Skin epidermis (tissue), 12 donors: ENCODE measurements around the gene PACSIN2.

Experiments
- H3K27ac ChIP-seq, 21 experiments: fragments of 200-600 bp; sonication (generic) in 11 of 21; one replicate each; pipeline ENCODE4 v1.5.0; 2020; ENCODE audit warnings: mild to moderate bottlenecking in 3 of 21, inconsistent platforms in 2 of 21, moderate library complexity in 2 of 21
- H3K4me3 ChIP-seq, 7 experiments: fragments of 200-600 bp; sonication (generic) in 2 of 7; one replicate each; pipeline ENCODE4 v1.5.0; 2020; ENCODE audit warnings: inconsistent platforms in 2 of 7, mild to moderate bottlenecking in 2 of 7, moderate library complexity in 1 of 7

PACSIN2 gene

DNA sequence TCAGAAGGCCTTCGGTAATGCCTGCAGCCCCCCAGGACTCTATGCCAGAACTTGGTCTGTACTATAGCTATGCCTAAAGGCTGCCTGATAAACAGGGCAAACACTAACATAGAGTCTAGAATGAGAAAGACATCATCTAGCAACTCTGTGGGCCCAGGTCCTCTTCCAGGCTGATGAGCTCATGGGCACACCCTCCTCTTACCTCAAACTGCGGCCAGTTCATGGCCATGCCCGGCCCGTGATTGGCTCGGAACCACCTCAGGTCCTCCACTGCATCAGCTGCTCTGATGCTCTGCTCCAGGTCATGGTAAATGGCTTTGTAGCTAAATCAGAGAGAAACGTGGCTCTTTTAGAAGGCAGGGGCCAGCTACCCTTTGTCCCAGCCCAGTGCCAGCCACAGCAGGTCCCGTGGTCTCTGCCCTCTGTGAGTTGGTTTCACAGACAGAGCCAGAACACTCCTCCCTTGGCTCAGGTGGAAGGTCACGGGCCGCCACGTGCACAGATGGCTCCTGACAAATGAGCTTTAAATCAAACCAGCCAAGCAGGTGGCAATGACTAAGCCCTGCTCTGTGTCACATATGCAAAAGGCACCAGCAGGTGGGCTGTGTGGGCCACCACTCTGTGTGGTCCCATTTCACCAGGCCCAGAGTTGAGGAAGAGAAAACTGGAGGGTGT is 132.8 kb downstream of the PACSIN2 start:
- Histone ChIP-seq H3K4me3 (no peak overlapping the region), H3K27ac (no peak overlapping the region)

DNA sequence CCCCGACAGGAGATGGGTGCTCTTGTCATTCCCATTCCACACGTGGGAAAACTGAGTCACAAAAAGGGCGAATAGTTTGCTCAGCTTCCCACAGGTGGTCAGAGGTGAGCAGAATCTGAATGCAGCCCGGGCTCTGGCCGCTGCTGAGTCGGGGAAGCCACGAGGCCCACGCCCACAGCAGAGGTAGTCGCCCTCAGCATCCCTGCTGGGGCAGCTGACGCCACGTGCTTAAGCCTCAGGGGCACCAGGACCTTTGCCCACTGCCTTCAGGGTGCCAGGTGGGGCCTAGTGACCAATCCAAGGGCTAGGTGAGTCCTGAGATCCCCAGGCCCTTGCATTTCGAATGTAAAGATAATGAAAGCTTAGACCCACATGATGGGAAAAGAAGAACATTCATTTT is 133.7 kb downstream of the PACSIN2 start:
- H3K4me3 ChIP-seq, result no peak overlapping the region

DNA sequence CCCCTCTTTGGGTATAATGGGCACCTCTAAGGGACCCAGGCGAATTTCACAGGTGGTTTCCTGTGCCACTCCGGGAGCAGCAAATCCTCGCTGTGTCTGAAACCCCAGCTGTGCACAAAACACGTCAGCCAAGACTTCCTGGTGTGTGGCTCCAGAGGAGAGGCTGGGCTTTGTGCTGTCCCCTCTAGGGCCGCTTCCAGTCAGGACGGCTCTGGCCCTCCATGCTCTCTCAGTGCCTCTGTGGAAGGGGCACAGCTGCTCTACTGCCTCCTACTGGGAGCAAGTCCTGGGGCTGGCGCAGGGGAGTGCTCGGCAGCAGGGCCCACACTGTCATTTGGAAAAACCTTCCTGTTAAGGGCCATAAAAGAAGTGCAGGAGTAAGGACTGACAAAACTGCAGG is 134.1 kb downstream of the PACSIN2 start:
- Histone ChIP-seq H3K27ac (no peak overlapping the region), H3K4me3 (no peak overlapping the region)

More for the DNA sequence above, 133.7 kb downstream of the PACSIN2 start:
- H3K27ac ChIP-seq, result no peak overlapping the region

DNA sequence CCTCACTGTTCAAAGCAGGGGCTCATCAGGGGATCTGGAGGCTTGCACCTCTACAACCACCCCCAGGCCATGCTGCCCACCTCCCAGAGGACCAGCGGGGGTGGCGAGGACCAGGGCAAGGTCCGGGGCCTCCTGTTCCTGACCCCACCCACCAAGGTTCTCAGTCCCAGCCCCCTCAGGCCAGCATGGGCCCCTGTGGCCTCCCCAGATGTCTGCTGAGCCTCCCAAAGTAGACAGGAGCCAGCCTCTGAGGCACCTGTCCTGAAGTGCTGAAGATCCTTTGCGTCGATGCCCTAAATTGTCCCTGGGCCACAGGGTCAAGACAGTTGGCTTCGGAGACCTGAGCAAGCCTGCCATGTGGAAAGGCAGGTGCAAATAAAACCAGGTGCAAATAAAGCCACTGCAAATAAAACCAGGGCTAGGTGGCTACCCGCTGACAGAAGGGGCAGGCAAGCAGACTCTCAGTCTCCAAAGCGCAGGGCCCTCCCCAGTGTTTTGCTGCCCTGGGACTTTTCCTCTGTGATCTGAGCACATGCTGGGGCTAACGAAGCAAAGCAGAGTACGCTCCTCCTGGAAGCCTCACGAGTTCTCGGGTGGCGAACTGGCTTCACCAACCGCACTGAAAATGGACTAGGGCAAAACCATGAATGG is 135.5 kb downstream of the PACSIN2 start:
- no peak overlapping the region for H3K4me3 ChIP-seq
- H3K27ac ChIP-seq, result no peak overlapping the region

DNA sequence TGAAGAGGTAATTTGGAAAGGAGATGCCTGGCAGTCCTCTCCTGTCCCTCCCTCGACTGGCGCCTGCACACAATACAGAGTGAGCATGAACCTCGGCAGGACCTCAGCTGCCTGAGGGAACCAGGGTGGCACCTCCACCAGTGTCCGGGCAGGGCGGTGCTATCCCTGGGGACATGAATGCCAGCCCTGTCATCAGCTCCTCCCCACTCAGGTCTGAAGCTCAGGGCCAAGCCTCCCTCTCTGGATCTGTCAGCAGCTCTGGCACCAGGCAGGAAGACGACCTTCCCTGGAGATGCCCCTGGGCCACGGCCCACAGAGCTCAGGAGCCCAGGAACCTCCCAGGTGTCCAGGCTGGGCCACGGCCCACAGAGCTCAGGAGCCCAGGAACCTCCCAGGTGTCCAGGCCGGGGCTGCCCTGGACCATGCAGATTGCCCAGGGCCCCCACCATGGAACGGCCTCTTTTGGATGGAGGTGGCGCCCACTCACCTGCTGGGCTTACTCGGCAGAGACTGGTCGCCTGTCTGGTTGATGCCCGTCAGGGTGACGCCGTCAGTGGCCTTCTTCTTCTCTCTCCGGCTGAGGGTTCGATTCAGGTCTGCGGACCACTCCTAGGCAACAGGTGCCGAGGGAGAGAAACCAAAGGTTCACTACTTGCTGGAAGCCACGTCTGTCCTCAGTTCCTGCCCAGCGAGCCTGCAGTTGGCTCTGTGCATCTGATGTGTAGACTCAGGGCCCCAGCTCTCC is 136.2 kb downstream of the PACSIN2 start:
- Histone ChIP-seq H3K4me3 (no peak overlapping the region), H3K27ac (no peak overlapping the region)

DNA sequence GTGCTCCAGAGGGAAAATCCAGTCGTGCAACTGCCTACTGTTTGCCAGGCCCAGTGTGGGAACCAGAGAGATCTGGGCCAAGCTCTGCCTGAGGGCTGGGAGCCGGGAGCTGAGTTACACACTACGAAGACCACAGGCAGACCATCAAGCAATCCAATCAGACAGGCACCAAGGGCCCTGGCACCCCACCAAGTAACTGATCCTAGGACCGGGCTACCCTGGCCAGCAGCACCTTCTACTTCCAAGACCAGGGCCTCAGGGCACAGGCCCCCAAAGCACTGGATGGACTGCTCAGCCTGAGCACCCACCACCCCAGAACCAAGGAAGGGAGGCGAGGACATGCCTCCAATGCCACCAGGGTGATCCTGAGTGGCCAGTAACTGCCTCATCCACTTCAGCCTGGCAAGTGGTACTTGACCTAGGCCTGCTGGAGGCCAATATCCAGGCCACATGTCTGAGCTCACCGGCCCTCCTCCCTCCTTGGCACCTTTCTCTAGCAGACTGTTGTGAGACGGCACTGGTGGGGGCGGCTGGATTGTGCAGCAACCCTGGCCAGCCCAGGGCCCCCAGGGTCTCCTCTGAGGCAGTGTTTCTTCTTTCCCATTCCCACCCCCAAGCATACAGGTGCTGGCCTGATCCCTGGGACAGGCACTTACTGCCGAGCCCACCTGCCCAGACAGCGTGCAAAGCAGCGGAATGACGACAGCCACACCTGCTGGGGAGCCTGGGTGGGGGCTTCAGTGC is 137.2 kb downstream of the PACSIN2 start:
- Histone ChIP-seq H3K4me3 (no peak overlapping the region), H3K27ac (peak overlapping the region in 2 of 21 experiments; percentile 2 to 31)

DNA sequence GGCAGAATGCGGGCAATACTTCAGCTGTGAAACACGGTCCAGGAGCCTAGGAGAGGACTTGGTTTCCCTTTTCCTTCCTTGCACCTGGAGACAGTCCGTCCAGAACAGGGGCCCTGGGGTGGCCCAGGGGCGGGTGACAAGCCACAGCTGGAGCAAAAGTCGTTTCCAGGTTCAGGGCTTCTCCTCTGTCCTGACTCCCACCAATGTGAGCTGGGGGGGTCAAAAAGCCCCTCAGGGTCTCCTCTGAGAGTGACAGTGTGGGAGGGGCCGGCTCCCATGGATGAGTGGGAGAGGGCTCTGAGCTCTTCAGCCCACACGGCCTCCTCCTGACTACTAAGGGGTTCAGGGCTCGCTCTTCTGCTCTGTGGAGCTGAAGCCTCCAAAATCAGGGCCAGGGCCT is 137.8 kb downstream of the PACSIN2 start:
- H3K4me3 ChIP-seq, result no peak overlapping the region
- peak overlapping the region in 2 of 21 experiments; percentile 2 to 31 for H3K27ac ChIP-seq

DNA sequence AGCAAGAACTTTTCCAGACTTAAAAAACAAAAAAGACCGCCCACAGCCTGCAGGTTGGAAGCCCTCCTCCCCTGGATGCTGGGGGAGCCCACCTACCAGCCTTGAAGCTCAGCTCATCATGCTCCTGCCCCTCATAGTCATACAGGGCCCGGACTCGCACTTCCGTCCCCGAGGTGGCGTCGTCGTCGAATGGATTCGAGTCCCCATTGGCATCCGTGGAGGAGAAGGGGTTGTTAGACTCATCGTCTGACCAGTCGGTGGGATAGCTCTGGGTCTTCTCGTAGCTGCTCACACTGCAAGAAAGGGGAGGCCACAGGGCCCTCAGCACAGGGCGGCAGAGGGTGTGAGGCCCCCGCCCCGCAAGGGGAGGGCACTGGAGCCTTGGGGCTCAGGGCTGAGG is 138.9 kb downstream of the PACSIN2 start:
- H3K27ac ChIP-seq, result no peak overlapping the region
- no peak overlapping the region for H3K4me3 ChIP-seq

DNA sequence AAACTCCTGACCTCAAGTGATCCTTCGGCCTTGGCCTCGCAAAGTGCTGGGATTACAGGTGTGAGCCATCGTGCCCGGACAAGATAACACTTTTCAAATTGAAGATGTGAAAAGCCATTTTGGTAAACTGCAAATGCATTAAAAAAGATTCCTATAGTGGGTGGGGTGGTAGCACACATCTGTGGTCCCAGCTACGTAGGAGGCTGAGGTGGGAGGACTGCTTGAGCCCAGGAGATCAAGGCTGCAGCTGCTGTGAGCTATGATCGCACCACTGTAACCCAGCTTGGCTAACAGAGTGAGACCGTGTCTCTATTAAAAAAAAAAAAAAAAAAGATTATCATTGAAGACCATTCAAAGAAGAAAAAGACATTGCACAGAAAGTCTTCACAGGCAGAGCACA is 140.9 kb downstream of the PACSIN2 start:
- Histone ChIP-seq H3K4me3 (no peak overlapping the region), H3K27ac (no peak overlapping the region)

DNA sequence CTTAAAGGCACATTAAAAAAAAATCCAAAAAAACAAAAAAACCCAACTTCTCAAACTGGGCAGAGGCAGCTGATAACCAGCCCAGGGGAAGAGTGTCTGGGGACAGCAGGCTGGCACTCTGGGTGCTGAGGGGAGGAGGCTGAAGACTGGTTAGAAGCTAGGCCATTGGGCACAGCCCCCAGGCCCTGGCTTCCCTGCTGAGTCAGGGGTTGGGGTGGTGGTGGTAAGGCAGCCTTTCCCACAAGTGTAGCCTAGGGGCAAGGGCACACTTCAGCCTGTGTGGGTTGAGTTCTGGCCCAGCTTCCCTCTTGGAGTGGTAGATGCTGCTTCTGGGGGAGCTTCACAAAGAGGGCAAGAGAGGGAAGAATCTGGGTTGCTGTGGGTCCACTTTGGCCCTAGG is 141.6 kb downstream of the PACSIN2 start:
- H3K4me3 ChIP-seq, result no peak overlapping the region

DNA sequence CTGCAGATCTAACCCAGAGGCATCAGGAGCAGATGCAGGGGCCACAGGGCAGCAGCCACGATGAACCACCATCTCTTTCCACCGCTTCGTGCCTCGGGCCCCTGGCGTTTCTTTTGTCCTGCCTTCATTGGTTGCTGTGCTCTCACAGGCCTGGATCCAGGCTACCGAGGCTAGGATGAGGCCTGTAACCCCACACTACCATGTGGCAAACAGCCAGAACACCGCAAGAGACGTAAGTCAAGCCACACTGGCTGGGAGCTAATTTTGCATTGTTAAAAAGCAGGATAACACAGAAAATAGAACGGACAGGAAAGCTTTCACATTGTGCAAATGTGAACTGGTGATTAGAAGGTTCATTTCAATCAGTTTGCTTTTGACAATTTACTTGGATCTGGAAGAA is 142.1 kb downstream of the PACSIN2 start:
- no peak overlapping the region for H3K27ac ChIP-seq

More for the DNA sequence above, 141.6 kb downstream of the PACSIN2 start:
- peak overlapping the region in 1 of 21 experiments; percentile 25 for H3K27ac ChIP-seq

DNA sequence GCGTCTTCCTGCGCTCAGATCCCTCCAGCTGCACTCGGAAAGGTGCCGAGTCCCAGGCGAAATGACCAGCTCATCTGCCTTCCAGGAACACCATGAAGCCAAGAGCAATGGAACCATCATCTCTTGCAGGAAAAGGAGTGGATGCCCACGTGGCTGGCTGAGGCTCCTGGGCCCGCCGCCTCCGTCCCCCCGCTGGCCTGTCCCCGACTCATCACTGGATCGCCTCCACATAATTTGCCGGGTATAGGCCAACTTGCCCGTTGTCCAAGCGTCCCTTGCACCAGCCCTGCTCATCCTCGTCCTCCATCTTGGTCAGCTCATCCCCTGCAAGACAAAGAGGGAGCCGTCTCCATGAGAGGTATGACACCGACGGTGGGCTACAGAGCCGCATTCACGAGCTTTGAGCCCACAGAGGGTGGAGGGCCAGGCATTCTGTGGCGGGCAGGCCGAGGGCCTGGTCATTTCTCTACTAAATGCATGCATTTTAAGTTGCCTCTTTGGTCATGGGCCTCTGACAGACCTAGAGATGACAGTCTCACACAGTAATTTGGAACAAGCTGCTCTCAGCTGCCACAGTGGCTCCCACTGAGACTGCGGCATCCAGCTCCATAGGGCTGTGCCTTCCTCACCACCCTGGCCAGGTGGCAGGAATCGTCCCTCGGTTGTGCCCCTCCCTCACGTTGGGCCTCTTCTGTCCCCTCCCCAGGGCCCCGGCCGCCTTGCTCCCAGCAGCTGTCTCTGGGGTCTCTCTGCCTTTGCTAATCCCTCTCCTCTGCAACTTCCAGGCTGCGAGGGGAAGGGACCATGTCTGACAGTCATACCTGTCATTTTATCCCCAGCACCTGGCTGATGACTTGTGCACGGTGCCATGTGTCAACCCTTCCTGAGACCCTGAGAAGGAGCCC is 143.6 kb downstream of the PACSIN2 start:
- no peak overlapping the region for H3K27ac ChIP-seq
- no peak overlapping the region for H3K4me3 ChIP-seq

More for the DNA sequence above, 142.1 kb downstream of the PACSIN2 start:
- no peak overlapping the region for H3K4me3 ChIP-seq

DNA sequence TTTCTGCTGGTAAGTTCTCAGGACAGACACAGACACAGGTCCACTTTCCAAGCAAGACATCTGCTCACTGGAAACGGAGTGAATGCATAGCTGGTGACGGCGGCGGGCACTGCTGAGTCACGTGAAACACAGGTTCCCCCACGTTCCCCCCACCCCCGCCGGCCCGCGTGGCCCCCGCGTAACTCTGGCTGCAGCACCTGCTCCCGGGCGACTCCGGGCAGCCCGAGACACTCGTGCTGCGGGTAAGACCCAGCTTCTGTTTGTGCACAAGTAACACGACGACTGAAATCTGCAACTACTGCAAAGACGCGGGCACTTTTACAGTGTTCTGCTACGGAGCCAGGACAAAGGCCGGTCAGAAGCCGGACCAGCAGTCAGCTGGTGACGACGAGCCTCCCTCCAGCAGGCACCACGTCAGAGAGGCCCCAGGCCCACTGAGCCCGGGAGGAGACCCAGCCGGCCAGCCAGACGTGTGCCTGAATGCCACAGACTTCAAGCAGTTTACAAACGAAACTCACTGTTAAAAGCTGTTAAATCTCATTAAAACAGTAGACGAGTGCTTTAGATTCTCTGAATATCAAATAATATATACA is 145.0 kb downstream of the PACSIN2 start:
- Histone ChIP-seq H3K4me3 (no peak overlapping the region), H3K27ac (no peak overlapping the region)

DNA sequence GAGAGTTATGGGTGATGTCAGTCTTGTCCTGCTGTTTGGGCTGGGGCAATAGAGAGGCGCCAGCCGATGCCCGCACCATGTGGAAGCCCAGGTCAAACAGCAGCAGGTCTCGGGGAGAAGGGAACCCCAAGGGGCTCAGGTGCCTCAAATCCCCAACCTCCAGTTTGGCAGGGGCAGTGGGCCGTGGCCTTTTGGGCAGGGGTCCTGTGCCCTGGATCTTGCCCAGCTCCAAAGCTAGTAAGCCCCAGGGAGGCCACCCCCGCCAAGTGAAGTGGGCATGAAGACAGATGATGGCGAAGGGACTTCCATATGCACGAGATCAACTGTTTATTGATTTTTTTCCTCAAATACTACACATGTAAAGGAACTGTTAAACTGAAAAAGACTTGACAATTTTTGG is 145.5 kb downstream of the PACSIN2 start:
- Histone ChIP-seq H3K27ac (peak overlapping the region in 2 of 21 experiments; percentile 44 to 46), H3K4me3 (no peak overlapping the region)

DNA sequence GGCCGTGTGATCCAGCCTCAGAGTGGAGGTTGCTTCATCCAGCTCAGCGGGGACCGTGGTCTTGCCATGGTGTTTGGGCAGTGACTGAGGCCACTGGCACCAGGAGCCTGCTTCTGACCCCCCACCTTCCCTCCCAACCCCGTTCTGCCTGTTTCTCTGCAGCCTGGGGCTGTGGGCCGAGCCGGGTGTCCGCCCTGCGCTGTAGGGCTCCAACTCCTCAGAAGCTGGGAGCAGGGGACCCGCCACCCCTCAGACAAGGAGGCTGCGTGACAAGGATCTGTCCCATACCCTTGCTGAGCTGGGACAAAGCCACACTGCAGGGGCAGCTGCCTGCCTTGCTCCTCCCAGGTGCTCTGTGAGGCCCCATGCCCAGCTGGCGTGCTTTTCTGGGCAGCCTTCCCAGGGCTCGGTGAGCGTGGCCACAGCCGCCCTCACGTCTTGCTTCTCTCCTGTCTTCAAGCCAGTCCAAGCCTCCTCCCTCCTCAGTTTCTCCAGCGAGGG is 146.1 kb downstream of the PACSIN2 start:
- no peak overlapping the region for H3K4me3 ChIP-seq
- peak overlapping the region in 7 of 21 experiments; percentile 1 to 47 (median 31) for H3K27ac ChIP-seq

DNA sequence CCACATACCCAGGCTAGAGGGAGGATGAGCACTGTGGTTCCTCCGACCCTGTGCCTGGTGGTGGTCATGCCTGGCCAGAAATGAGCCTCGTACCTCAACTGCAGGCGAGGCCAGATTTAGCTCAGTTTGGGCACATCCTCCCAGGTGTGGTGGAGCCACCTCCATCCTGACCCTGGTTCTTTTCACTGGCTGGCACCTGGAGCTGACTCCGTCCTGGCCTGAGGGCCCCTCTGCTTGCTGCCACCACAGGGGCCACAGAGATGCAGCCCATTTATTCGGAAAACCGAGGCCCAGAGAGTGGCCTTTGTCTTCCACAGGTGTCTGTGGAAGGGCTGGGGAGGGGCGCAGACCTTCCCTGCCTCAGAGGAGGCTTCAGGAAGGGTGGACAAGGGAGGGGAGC is 148.8 kb downstream of the PACSIN2 start:
- peak overlapping the region in 1 of 21 experiments; percentile 15 for H3K27ac ChIP-seq
- H3K4me3 ChIP-seq, result no peak overlapping the region

DNA sequence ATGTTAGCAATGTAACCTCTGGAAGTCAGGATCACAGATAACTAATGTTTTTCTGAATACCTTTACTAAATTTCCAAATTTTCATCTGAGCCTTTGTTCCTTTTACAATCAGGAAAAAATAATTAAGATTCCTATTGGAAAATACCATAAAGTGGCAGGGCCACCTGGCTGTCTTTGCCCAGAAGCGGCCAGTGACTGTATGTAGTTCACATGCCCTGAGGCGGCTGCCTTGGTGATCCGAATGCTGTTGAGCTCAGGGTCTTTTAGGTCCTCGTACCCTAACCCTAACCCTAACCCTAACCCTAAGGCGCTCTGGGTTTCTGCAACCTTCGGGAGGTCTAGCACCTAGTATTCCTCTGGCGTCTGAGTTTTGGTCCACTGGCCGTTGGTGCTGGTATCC is 149.4 kb downstream of the PACSIN2 start:
- no peak overlapping the region for H3K4me3 ChIP-seq
- H3K27ac ChIP-seq, result no peak overlapping the region

DNA sequence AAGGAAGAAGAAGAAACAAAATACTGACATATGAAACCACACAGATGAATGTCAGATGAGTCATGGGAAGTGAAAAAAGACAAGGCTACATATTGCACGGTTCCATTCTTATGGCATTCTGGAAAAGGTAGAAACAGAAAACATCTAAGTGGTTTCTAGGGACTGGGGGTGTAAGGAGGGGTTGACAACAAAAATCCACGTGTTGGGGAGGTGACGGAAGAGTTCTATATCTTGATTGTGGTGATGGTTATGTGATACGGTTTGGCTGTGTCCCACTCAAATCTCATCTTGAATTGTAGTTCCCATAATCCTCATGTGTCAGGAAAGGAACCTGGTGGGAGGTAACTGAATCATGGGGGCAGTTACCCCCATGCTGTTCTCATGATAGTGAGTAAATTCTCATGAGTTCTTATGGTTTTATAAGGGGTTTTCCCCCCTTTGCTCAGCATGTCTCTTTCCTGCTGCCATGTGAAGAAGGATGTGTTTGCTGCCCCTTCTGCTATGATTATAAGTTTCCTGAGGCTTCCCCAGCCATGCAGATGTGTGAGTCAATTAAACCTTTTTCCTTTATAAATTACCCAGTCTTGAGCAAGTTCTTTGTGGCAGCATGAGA is 151.5 kb downstream of the PACSIN2 start:
- Histone ChIP-seq H3K4me3 (no peak overlapping the region), H3K27ac (peak overlapping the region in 1 of 21 experiments; percentile 34)
